Parathyroid adenoma (tissue), 2 donors: ENCODE data around the gene SLC25A5.

ENCODE experiments used
- H2AFZ ChIP-seq: fragments of 300-600 bp; sonication (generic); one replicate; pipeline ENCODE4 v1.7.0; 2017; ENCODE audit warnings: antibody characterized with exemption, mild to moderate bottlenecking
- H3K27ac ChIP-seq: fragments of 300-600 bp; sonication (generic); one replicate; pipeline ENCODE4 v1.7.0; 2017
- H3K27me3 ChIP-seq: fragments of 300-600 bp; sonication (generic); one replicate; pipeline ENCODE4 v1.7.0; 2017; ENCODE audit warnings: low read length; ENCODE audit not compliant: control insufficient read depth, insufficient read depth
- H3K36me3 ChIP-seq: fragments of 300-600 bp; sonication (generic); one replicate; pipeline ENCODE4 v1.7.0; 2017; ENCODE audit warnings: low read length; ENCODE audit not compliant: control insufficient read depth, insufficient read depth
- H3K4me1 ChIP-seq: fragments of 300-600 bp; sonication (generic); one replicate; pipeline ENCODE4 v1.7.0; 2017; ENCODE audit warnings: control low read depth
- H3K4me2 ChIP-seq: fragments of 300-600 bp; sonication (generic); one replicate; pipeline ENCODE4 v1.7.0; 2017; ENCODE audit warnings: low read length
- H3K4me3 ChIP-seq: fragments of 300-600 bp; sonication (generic); one replicate; pipeline ENCODE4 v1.7.0; 2017; ENCODE audit warnings: low read depth, low read length
- H3K79me2 ChIP-seq: fragments of 300-600 bp; sonication (generic); one replicate; pipeline ENCODE4 v1.7.0; 2017; ENCODE audit warnings: control low read depth
- H3K9ac ChIP-seq: fragments of 300-600 bp; sonication (generic); one replicate; pipeline ENCODE4 v1.7.0; 2017; ENCODE audit warnings: mild to moderate bottlenecking
- H3K9me3 ChIP-seq: fragments of 300-600 bp; sonication (generic); one replicate; pipeline ENCODE4 v1.7.0; 2017; ENCODE audit warnings: low read length; ENCODE audit not compliant: control insufficient read depth
- CTCF ChIP-seq: fragments of 300-600 bp; sonication (generic); IDR thresholded peaks from one replicate; pipeline ENCODE4 v1.7.0; 2017; ENCODE audit warnings: antibody characterized with exemption, mild to moderate bottlenecking
- donor health status: primary hyperparathyroidism.

Gene SLC25A5

GRCh38 chrX:119474615-119475388, 6.6 kb downstream of the SLC25A5 start:
- Histone ChIP-seq H3K9ac (no peak overlapping the region), H3K4me1 (peaks cover 4% of the 10 kb centered on the region), H3K27ac (no peak overlapping the region), H3K9me3 (no peaks in the 10 kb centered on the region), H3K27me3 (no peaks in the 10 kb centered on the region), H3K4me2 (no peak overlapping the region), H3K36me3 (no peaks in the 10 kb centered on the region), H3K79me2 (no peaks in the 10 kb centered on the region), H3K4me3 (no peak overlapping the region), H2AFZ (no peak overlapping the region)
- no peak for TF ChIP-seq CTCF

- no peaks in the 10 kb centered on the region for H3K36me3 ChIP-seq
- no peak overlapping the region for H3K27ac ChIP-seq
- no peak overlapping the region for H3K9ac ChIP-seq
- no peak overlapping the region for H2AFZ ChIP-seq
- H3K4me1 ChIP-seq = peaks cover 4% of the 10 kb centered on the region
- H3K4me3 ChIP-seq = no peak overlapping the region
- H3K27me3 ChIP-seq = no peaks in the 10 kb centered on the region
- no peak for TF ChIP-seq CTCF
- H3K9me3 ChIP-seq = no peaks in the 10 kb centered on the region
- no peak overlapping the region for H3K4me2 ChIP-seq
- no peaks in the 10 kb centered on the region for H3K79me2 ChIP-seq
Observed at GRCh38 chrX:119475389-119476101, 7.3 kb downstream of the SLC25A5 start.

DNA sequence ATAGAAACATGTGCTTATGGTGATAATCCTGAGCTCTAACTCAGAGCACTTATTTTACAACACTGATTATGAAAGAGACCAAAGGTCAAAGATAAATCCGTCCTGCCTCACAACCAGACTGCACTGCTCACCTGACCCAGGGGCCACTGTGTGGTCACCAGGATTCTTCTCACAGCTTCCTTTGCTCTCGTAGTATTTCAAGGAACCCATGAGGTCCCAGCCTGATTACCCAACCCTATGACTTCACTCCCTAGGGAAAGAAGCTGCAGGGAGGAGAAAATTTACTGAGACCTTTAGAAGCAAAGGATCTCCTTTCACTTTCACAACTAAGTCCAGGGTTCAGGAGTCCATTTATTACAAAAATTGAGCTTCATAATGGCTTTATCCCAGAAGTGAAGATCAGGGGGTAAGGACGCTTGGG, 9.6 kb downstream of the SLC25A5 start:
- Histone ChIP-seq H3K36me3 (no peaks in the 10 kb centered on the region), H3K4me1 (peaks cover 4% of the 10 kb centered on the region), H3K9ac (no peak overlapping the region), H3K4me2 (no peak overlapping the region), H2AFZ (peak overlapping the region; percentile 38), H3K27ac (no peak overlapping the region), H3K4me3 (no peak overlapping the region), H3K9me3 (no peaks in the 10 kb centered on the region), H3K27me3 (no peaks in the 10 kb centered on the region), H3K79me2 (no peaks in the 10 kb centered on the region)
- TF ChIP-seq CTCF = no peak

- no peaks in the 10 kb centered on the region for H3K27me3 ChIP-seq
- H3K4me3 ChIP-seq = no peak overlapping the region
- peak overlapping the region; percentile 38 for H2AFZ ChIP-seq
- no peak overlapping the region for H3K27ac ChIP-seq
- no peaks in the 10 kb centered on the region for H3K36me3 ChIP-seq
- no peaks in the 10 kb centered on the region for H3K9me3 ChIP-seq
- no peaks in the 10 kb centered on the region for H3K79me2 ChIP-seq
- H3K4me1 ChIP-seq = peaks cover 4% of the 10 kb centered on the region
- H3K4me2 ChIP-seq = peak overlapping the region; percentile 14
- TF ChIP-seq CTCF = no peak
- no peak overlapping the region for H3K9ac ChIP-seq
Observed at GRCh38 chrX:119478504-119478903, 10.3 kb downstream of the SLC25A5 start.
